SK-N-SH treated with all-trans-retinoic acid at 6 μM for 48 hours (cell line): ENCODE results near the gene CA5A.

ENCODE experiments used
- ATAC-seq: fragments of 200-7000 bp; cut with Tn5 transposase; 3 replicates; pipeline ENCODE4 v1.9.1; 2020; ENCODE audit warnings: mild to moderate bottlenecking, moderate library complexity
- ARNTL ChIP-seq: fragments of 450-650 bp; formaldehyde crosslinking; IDR thresholded peaks from 2 replicates; pipeline ENCODE4 v1.5.0; 2020; ENCODE audit warnings: low read depth, mild to moderate bottlenecking, moderate library complexity, borderline replicate concordance
- BACH2 ChIP-seq: fragments of 250-450 bp; sonication (Bioruptor Pico); IDR thresholded peaks from 2 replicates; pipeline ENCODE4 v1.9.0; 2021; ENCODE audit warnings: mild to moderate bottlenecking, borderline replicate concordance
- CREB5 ChIP-seq: fragments of 250-450 bp; sonication (Bioruptor Pico); IDR thresholded peaks from 2 replicates; pipeline ENCODE4 v1.5.1; 2020; ENCODE audit warnings: low read depth, mild to moderate bottlenecking, moderate library complexity
- CSDC2 ChIP-seq: fragments of 250-450 bp; sonication (Bioruptor Pico); IDR thresholded peaks from 2 replicates; pipeline ENCODE4 v1.5.0; 2020; ENCODE audit warnings: mild to moderate bottlenecking, moderate library complexity
- CSRNP3 ChIP-seq: fragments of 250-450 bp; sonication (Bioruptor Pico); IDR thresholded peaks from 2 replicates; pipeline ENCODE4 v1.5.1; 2021; ENCODE audit warnings: mild to moderate bottlenecking, moderate library complexity
- ESRRG ChIP-seq: fragments of 250-450 bp; sonication (Bioruptor Pico); IDR thresholded peaks from 2 replicates; pipeline ENCODE4 v1.6.1; 2021; ENCODE audit warnings: mild to moderate bottlenecking
- GLIS3 ChIP-seq: fragments of 250-450 bp; sonication (Bioruptor Pico); IDR thresholded peaks from 2 replicates; pipeline ENCODE4 v1.5.0; 2020; ENCODE audit warnings: mild to moderate bottlenecking, moderate library complexity
- ISL1 ChIP-seq: fragments of 250-450 bp; sonication (Bioruptor Pico); IDR thresholded peaks from 2 replicates; pipeline ENCODE4 v2.1.2; 2022; ENCODE audit warnings: mild to moderate bottlenecking, moderate library complexity
- OSR1 ChIP-seq: fragments of 250-450 bp; sonication (Bioruptor Pico); IDR thresholded peaks from 2 replicates; pipeline ENCODE4 v1.8.0; 2022; ENCODE audit warnings: moderate library complexity, mild to moderate bottlenecking, inconsistent platforms
- POU6F1 ChIP-seq: fragments of 250-450 bp; sonication (Bioruptor Pico); IDR thresholded peaks from 2 replicates; pipeline ENCODE4 v1.8.0; 2021; ENCODE audit warnings: low read depth, mild to moderate bottlenecking, moderate library complexity, borderline replicate concordance
- PPARA ChIP-seq: fragments of 250-450 bp; sonication (Bioruptor Pico); IDR thresholded peaks from 2 replicates; pipeline ENCODE4 v1.5.0; 2020; ENCODE audit warnings: mild to moderate bottlenecking, borderline replicate concordance
- RARB ChIP-seq: fragments of 250-450 bp; sonication (Bioruptor Pico); IDR thresholded peaks from 2 replicates; pipeline ENCODE4 v1.8.0; 2021; ENCODE audit warnings: mild to moderate bottlenecking, moderate library complexity
- SNAI2 ChIP-seq: fragments of 250-450 bp; sonication (Bioruptor Pico); IDR thresholded peaks from 2 replicates; pipeline ENCODE4 v1.5.0; 2020; ENCODE audit warnings: mild to moderate bottlenecking, moderate library complexity
- TCF4 ChIP-seq: fragments of 250-450 bp; sonication (Bioruptor Pico); IDR thresholded peaks from 2 replicates; pipeline ENCODE4 v1.8.0; 2021; ENCODE audit warnings: mild to moderate bottlenecking, moderate library complexity, borderline replicate concordance
- TOX ChIP-seq: fragments of 250-450 bp; sonication (Bioruptor Pico); IDR thresholded peaks from 2 replicates; pipeline ENCODE4 v1.8.0; 2021; ENCODE audit warnings: mild to moderate bottlenecking, moderate library complexity, borderline replicate concordance
- ZC3H10 ChIP-seq: fragments of 250-450 bp; sonication (Bioruptor Pico); IDR thresholded peaks from 2 replicates; pipeline ENCODE4 v1.5.1; 2021; ENCODE audit warnings: mild to moderate bottlenecking, moderate library complexity
- ZFP3 ChIP-seq: fragments of 250-450 bp; sonication (Bioruptor Pico); IDR thresholded peaks from 2 replicates; pipeline ENCODE4 v1.5.0; 2020; ENCODE audit warnings: mild to moderate bottlenecking, moderate library complexity
- ZFP30 ChIP-seq: fragments of 450-650 bp; formaldehyde crosslinking; IDR thresholded peaks from 2 replicates; pipeline ENCODE4 v1.5.0; 2022; ENCODE audit warnings: mild to moderate bottlenecking, moderate library complexity
- ZNF565 ChIP-seq: fragments of 450-650 bp; formaldehyde crosslinking; conservative IDR thresholded peaks from 2 replicates; pipeline ENCODE4 v1.5.0; 2020; ENCODE audit warnings: low read depth, mild to moderate bottlenecking, moderate library complexity
- ZNF70 ChIP-seq: fragments of 450-650 bp; formaldehyde crosslinking; IDR thresholded peaks from 2 replicates; pipeline ENCODE4 v1.5.0; 2020; ENCODE audit warnings: mild to moderate bottlenecking, moderate library complexity
- ZNF8 ChIP-seq: fragments of 450-650 bp; formaldehyde crosslinking; IDR thresholded peaks from 2 replicates; pipeline ENCODE4 v1.5.0; 2020; ENCODE audit warnings: mild to moderate bottlenecking, moderate library complexity
- TF ChIP-seq, protein P1 (sequence below): fragments of 250-450 bp; sonication (Bioruptor Pico); IDR thresholded peaks from 2 replicates; pipeline ENCODE4 v1.8.0; 2020; ENCODE audit warnings: mild to moderate bottlenecking, moderate library complexity, borderline replicate concordance
- TF ChIP-seq, protein P2 (sequence below): fragments of 250-450 bp; sonication (Bioruptor Pico); IDR thresholded peaks from 2 replicates; pipeline ENCODE4 v1.5.0; 2020; ENCODE audit warnings: mild to moderate bottlenecking, moderate library complexity

CA5A gene

DNA sequence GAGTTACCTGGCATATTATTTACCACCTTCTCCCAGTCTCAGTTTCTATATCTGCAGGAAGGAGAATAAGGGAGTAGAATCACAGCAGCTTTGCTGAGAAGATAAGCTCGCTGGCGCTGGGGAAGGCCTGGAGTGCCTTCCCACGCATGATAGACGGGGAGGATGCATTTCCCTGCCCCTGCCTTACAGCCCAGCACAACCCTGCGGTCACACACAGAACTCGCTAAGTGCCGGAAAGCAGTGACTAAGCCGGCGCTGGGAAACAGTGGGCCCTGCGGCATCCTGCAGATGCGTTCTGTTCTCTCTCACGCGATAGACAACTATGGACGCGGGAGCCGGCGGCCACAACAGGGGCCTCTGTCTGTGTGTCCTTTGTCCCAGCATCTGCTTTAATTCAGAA lies 4.8 kb downstream of the CA5A start:
- no peak for TF ChIP-seq ESRRG (CRISPR knock-in tag)
- no peak for TF ChIP-seq CREB5
- TF ChIP-seq TOX (CRISPR knock-in tag): no peak
- no peak for TF ChIP-seq CSRNP3 (CRISPR knock-in tag)
- no peak for TF ChIP-seq ZC3H10 (CRISPR knock-in tag)
- no peak for TF ChIP-seq CSDC2 (CRISPR knock-in tag)
- peak; percentile 82 for ATAC-seq

- TF ChIP-seq TOX (CRISPR knock-in tag) (no peak), ZFP30 (CRISPR knock-in tag) (no peak), PPARA (no peak), TCF4 (CRISPR knock-in tag) (no peak), ZFP3 (CRISPR knock-in tag) (no peak), CREB5 (no peak), POU6F1 (CRISPR knock-in tag) (no peak), ARNTL (no peak), ISL1 (CRISPR knock-in tag) (no peak), SNAI2 (CRISPR knock-in tag) (no peak), ZNF8 (CRISPR knock-in tag) (no peak), CSRNP3 (CRISPR knock-in tag) (no peak), CSDC2 (CRISPR knock-in tag) (no peak), GLIS3 (CRISPR knock-in tag) (no peak), ZC3H10 (CRISPR knock-in tag) (no peak), ZNF565 (CRISPR knock-in tag) (no peak), ZNF70 (CRISPR knock-in tag) (no peak), OSR1 (CRISPR knock-in tag) (no peak)
- TF ChIP-seq, protein P1, sequence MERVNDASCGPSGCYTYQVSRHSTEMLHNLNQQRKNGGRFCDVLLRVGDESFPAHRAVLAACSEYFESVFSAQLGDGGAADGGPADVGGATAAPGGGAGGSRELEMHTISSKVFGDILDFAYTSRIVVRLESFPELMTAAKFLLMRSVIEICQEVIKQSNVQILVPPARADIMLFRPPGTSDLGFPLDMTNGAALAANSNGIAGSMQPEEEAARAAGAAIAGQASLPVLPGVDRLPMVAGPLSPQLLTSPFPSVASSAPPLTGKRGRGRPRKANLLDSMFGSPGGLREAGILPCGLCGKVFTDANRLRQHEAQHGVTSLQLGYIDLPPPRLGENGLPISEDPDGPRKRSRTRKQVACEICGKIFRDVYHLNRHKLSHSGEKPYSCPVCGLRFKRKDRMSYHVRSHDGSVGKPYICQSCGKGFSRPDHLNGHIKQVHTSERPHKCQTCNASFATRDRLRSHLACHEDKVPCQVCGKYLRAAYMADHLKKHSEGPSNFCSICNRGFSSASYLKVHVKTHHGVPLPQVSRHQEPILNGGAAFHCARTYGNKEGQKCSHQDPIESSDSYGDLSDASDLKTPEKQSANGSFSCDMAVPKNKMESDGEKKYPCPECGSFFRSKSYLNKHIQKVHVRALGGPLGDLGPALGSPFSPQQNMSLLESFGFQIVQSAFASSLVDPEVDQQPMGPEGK: no peak
- peak; percentile 58 for ATAC-seq
Measured at GRCh38 chr16:87930456-87930855, 5.9 kb downstream of the CA5A start.

- no peak for ATAC-seq
- no peak for TF ChIP-seq PPARA
- no peak for TF ChIP-seq CSRNP3 (CRISPR knock-in tag)
- TF ChIP-seq BACH2 (CRISPR knock-in tag): no peak
- TF ChIP-seq, protein P2, sequence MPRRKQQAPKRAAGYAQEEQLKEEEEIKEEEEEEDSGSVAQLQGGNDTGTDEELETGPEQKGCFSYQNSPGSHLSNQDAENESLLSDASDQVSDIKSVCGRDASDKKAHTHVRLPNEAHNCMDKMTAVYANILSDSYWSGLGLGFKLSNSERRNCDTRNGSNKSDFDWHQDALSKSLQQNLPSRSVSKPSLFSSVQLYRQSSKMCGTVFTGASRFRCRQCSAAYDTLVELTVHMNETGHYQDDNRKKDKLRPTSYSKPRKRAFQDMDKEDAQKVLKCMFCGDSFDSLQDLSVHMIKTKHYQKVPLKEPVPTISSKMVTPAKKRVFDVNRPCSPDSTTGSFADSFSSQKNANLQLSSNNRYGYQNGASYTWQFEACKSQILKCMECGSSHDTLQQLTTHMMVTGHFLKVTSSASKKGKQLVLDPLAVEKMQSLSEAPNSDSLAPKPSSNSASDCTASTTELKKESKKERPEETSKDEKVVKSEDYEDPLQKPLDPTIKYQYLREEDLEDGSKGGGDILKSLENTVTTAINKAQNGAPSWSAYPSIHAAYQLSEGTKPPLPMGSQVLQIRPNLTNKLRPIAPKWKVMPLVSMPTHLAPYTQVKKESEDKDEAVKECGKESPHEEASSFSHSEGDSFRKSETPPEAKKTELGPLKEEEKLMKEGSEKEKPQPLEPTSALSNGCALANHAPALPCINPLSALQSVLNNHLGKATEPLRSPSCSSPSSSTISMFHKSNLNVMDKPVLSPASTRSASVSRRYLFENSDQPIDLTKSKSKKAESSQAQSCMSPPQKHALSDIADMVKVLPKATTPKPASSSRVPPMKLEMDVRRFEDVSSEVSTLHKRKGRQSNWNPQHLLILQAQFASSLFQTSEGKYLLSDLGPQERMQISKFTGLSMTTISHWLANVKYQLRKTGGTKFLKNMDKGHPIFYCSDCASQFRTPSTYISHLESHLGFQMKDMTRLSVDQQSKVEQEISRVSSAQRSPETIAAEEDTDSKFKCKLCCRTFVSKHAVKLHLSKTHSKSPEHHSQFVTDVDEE (CRISPR knock-in tag): no peak
- TF ChIP-seq CREB5: no peak
- TF ChIP-seq ZNF70 (CRISPR knock-in tag): no peak
- no peak for TF ChIP-seq OSR1 (CRISPR knock-in tag)
- TF ChIP-seq GLIS3 (CRISPR knock-in tag): no peak
- no peak for TF ChIP-seq CSDC2 (CRISPR knock-in tag)
- TF ChIP-seq RARB (CRISPR knock-in tag): no peak
- no peak for TF ChIP-seq TCF4 (CRISPR knock-in tag)
- TF ChIP-seq ISL1 (CRISPR knock-in tag): no peak
- TF ChIP-seq ZNF565 (CRISPR knock-in tag): no peak
- no peak for TF ChIP-seq ZC3H10 (CRISPR knock-in tag)
- no peak for TF ChIP-seq TOX (CRISPR knock-in tag)
Measured at GRCh38 chr16:87929986-87930385, 6.3 kb downstream of the CA5A start.
